ENCODE measurements around the gene GRIP2.

DNA sequence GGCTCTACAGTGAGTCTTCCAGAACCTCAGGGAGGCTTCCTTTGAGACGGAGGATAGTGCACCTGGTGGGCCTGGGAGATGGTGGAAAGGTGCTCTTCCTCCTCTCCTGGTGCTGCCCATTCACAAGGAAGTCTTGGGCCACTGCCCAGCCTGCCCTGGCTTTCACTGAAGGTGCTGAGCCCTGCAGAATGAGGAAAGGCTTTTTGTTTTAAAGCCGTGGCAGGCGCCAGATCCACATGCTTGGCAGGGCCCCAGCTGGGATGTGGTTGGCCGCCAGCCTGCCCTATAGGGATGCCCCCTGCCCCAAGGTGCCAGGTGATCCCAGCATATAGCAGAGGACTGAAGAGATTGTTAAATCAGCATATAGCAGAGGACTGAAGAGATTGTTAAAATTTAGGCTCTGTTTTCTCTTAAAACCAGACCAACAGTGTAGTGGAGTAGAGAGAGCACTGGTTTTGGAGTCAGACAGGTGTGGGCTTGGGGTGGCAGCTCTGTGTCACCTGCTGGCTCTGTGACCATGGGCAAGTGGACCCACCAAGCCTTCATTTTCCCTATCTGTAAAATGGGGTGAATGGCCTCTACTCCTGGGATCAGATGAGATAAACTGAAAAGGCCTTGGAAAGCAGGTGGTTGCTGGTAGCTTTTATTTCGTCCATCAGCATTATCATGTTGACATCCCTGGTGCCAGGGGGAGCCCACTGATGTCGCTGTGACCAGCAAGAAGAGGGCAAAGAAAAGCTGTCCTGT, 84.4 kb downstream of the GRIP2 start:
- TF ChIP-seq CTCF (IDR thresholded peaks at IDR 0.05) (no peak), POLR2A (IDR thresholded peaks at IDR 0.05; ENCODE audit: low read depth) (no peak), EP300 (IDR thresholded peaks at IDR 0.05) (no peak), POLR2AphosphoS5 (IDR thresholded peaks at IDR 0.05) (no peak)

Measured in esophagus muscularis mucosa (tissue), 4 donors.